Naive thymus-derived CD4-positive, alpha-beta T cell (primary cell): Measurements from ENCODE around the gene PAX3. TPM values are rescaled to one million over a fixed set of nuclear protein-coding genes. Genes with fewer than 3 reads are reported as not detected.
A peak's percentile ranks its signal among the peaks of the same experiment; 100 is the strongest.

Experiments used
- ATAC-seq: fragments of 150-1000 bp; cut with Tn5 transposase; 2 replicates; pipeline ENCODE4 v1.10.0; 2021; ENCODE audit warnings: mild to moderate bottlenecking, moderate library complexity
- CTCF ChIA-PET: fragments of 350-600 bp; sonication (Branson Sonifier 250); formaldehyde crosslinking; loops from one replicate; lab custom pipeline; 2021; ENCODE audit warnings: antibody characterized with exemption; lab: Charles Lee
- POLR2A ChIA-PET: fragments of 350-600 bp; sonication (Branson Sonifier 250); formaldehyde crosslinking; loops from one replicate; lab custom pipeline; 2021; ENCODE audit warnings: antibody characterized with exemption, inconsistent platforms; lab: Charles Lee
- DNase-seq, 9 donors: peaks; one replicate each; pipeline versions ENCODE4 v3.0.0 to v3.0.0-alpha.2; 2020 to 2022; ENCODE audit warnings: mixed read lengths in 1 of 9
- H3K27ac ChIP-seq: one replicate; pipeline ENCODE4 v1.7.0; 2013; ENCODE audit warnings: mild to moderate bottlenecking, low read depth, low read length, moderate library complexity
- H3K27me3 ChIP-seq, 2 donors: one replicate each; pipeline ENCODE4 v1.7.0; 2013; ENCODE audit warnings: low read length in 2 of 2, mild to moderate bottlenecking in 2 of 2, moderate library complexity in 2 of 2; ENCODE audit not compliant: control insufficient read depth in 2 of 2, insufficient read depth in 2 of 2
- H3K36me3 ChIP-seq, 3 experiments: 1 replicate in 2 of 3; 2 replicates in 1 of 3; pipeline ENCODE4 v1.7.0; 2013; ENCODE audit warnings: low read length in 3 of 3, mild to moderate bottlenecking in 3 of 3, moderate library complexity in 1 of 3; ENCODE audit not compliant: insufficient read depth in 3 of 3, control insufficient read depth in 2 of 3
- H3K4me1 ChIP-seq, 2 donors: one replicate each; pipeline ENCODE4 v1.7.0; 2013; ENCODE audit warnings: low read length in 2 of 2, mild to moderate bottlenecking in 2 of 2, moderate library complexity in 1 of 2; ENCODE audit not compliant: control insufficient read depth in 2 of 2, insufficient read depth in 2 of 2
- H3K4me3 ChIP-seq: 2 replicates; pipeline ENCODE4 v1.7.0; 2013; ENCODE audit warnings: mild to moderate bottlenecking, low read length
- H3K9me3 ChIP-seq, 3 experiments: 1 replicate in 2 of 3; 2 replicates in 1 of 3; pipeline ENCODE4 v1.7.0; 2013; ENCODE audit warnings: low read length in 3 of 3; ENCODE audit not compliant: control insufficient read depth in 2 of 3
- H3K27ac Mint-ChIP-seq, 9 donors: one replicate each; pipeline ENCODE4 v1.8.0; 2020 to 2022; ENCODE audit warnings: mixed read lengths in 9 of 9, mild to moderate bottlenecking in 8 of 9, moderate library complexity in 5 of 9, inconsistent platforms in 2 of 9
- H3K27me3 Mint-ChIP-seq, 5 donors: one replicate each; pipeline ENCODE4 v1.8.0; 2021 to 2022; ENCODE audit warnings: mixed read lengths in 5 of 5, mild to moderate bottlenecking in 1 of 5
- H3K36me3 Mint-ChIP-seq, 5 donors: one replicate each; pipeline ENCODE4 v1.8.0; 2020 to 2022; ENCODE audit warnings: mixed read lengths in 5 of 5, mild to moderate bottlenecking in 3 of 5, inconsistent platforms in 1 of 5
- H3K4me1 Mint-ChIP-seq, 7 donors: one replicate each; pipeline ENCODE4 v1.8.0; 2020 to 2022; ENCODE audit warnings: mixed read lengths in 7 of 7, mild to moderate bottlenecking in 3 of 7, inconsistent platforms in 1 of 7
- H3K4me3 Mint-ChIP-seq, 10 donors: one replicate each; pipeline ENCODE4 v1.8.0; 2020 to 2022; ENCODE audit warnings: mild to moderate bottlenecking in 10 of 10, mixed read lengths in 10 of 10, moderate library complexity in 6 of 10, inconsistent platforms in 2 of 10
- H3K9me3 Mint-ChIP-seq, 11 donors: one replicate each; pipeline ENCODE4 v1.8.0; 2020 to 2022; ENCODE audit warnings: mixed read lengths in 11 of 11, mild to moderate bottlenecking in 4 of 11, inconsistent platforms in 1 of 11, moderate library complexity in 1 of 11
- intact Hi-C, 2 donors: fragments of 100-400 bp; cut with micrococcal nuclease; formaldehyde crosslinking; loops; one replicate each; pipeline ENCODE4 v1.15.1; 2023
- polyA plus RNA-seq, 2 donors: library from polyadenylated mRNA; unstranded; fragments of 300-500 nt; fragmentation: Illumina TruSeq; gene quantifications; one replicate each; pipeline ENCODE4 v1.2.3, GENCODE V29; 2021
- total RNA-seq, 6 experiments: library from RNA in 5 of 6; stranded (reverse) in 5 of 6; gene quantifications; 1 replicate in 5 of 6; 2 replicates in 1 of 6; pipeline ENCODE4 v1.2.3 and lab custom pipeline; 2021 to 2026

The PAX3 gene
- total and polyA plus RNA-seq, 7 experiments from 2014 or later, result not detected

DNA sequence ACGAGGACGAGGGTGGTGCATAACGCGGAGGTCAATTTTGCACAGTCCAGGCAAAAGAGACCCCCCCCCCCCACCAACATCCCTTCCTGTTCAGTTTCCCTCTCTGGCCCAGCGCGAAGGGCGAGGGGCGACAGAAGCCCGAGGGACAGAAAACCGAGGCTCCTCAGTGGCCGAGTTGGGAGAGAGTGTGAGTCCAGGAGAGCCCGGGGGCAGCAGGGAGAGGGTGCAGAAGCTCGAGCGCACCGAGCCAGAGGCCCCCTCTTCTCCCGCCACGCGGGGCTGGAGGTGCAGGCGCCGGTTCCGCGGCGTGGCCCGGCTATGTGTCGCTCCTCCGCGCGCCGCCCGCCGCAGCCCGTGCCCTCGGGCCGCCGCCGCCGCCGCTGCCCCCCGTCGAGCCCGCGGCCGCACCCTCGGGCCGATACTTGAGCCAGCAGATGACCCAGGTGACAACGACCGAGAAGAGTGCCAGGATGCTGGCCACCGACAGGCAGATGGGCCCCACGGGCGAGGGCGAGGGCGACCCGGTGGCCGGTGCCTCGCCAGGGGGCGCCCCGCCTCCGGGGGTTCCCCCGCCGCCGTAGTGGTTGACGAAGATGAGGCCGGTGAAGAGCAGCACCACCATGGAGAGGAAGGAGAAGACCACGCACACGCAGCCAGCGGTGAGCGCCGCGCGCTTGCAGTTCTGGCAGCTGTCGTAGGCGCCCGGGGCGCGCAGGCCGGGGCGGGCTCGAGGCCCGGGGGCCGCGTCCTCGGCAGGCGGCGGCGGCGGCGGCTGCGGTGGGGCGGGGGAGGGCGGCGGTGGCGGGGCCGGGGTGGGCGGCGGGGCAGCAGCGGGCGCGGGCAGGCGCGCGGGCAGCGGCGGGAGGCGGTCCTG lies 20.2 kb upstream of the PAX3 start:
- POLR2A ChIA-PET, result no interaction called here
- Histone ChIP-seq H3K4me3 (peak overlapping the region; percentile 49), H3K4me1 (no peaks in the 10 kb centered on the region), H3K27ac (no peak overlapping the region), H3K9me3 (no peaks in the 10 kb centered on the region), H3K36me3 (no peaks in the 10 kb centered on the region), H3K27me3 (peaks cover 0 to 5% of the 10 kb centered on the region in 2 donors)
- H3K27ac Mint-ChIP-seq, result no peak overlapping the region
- H3K4me3 Mint-ChIP-seq, result peak overlapping the region in 9 of 10 donors; percentile 34 to 93 (median 76)
- CTCF ChIA-PET, result no interaction called here
- H3K4me1 Mint-ChIP-seq, result peaks cover 5 to 21% (median 14%) of the 10 kb centered on the region in 7 donors
- peak; percentile 64 for ATAC-seq
- H3K36me3 Mint-ChIP-seq, result no peaks in the 10 kb centered on the region
- DNase-seq, result peak in 1 of 9 donors; percentile 53
- peaks cover 58 to 72% (median 67%) of the 10 kb centered on the region in 5 donors for H3K27me3 Mint-ChIP-seq
- intact Hi-C loops, result loop anchor here (1.0 to 10.0 kb wide), 8 partner anchors 14 to 618 kb away; partner anchors contain the start of genes SGPP2 (in 2 of the 2) and FARSB (in 1 of the 2)
- H3K9me3 Mint-ChIP-seq, result peaks cover 0 to 6% (median 0%) of the 10 kb centered on the region in 11 donors

DNA sequence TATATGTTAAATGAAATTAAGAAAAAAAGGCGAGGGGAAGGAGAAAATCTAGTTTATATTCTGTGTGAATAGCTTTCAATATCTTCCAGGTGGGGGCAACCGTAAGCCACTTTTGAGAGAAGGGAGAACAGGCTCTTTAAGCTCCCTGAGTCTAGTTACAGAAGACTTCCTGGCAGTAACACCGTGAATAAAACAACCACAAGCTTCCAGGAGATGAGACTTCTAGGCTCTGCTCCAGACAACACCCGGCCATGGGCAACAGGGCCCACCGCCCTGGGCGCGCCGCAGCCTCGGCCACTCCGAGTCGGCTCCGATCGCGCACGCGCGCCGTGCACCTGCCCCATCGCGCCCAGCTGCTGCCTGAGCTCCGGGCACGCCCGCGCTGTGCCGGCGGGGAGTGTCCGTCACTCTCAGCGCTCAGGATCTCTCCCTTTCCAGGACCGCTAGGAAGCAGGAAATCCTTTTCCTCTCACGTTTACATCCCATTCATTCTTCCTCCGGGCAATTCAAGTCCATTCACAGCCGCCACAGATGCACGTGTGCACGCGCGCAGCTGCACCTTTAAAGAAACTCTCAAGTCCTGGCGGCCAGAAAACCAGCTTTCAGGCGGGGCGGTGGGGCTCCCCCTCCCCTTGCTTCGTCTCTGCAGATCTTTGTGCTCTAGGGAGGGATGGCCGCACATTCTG lies 19.4 kb upstream of the PAX3 start:
- peaks cover 0 to 5% of the 10 kb centered on the region in 2 donors for H3K27me3 ChIP-seq
- ChIA-PET CTCF (interaction anchor here (1.3 kb wide), 1 partner anchor 244 kb away, joined by 4 read pairs; no protein-coding TSS in a partner anchor), POLR2A (no interaction called here)
- no peak overlapping the region for H3K27ac ChIP-seq
- peaks cover 0 to 6% (median 0%) of the 10 kb centered on the region in 11 donors for H3K9me3 Mint-ChIP-seq
- peak overlapping the region; percentile 34 to 93 (median 76) for H3K4me3 Mint-ChIP-seq
- intact Hi-C loops, result loop anchor here (1.0 to 10.0 kb wide), 8 partner anchors 13 to 619 kb away; partner anchors contain the start of genes SGPP2 (in 2 of the 2) and FARSB (in 1 of the 2)
- H3K4me1 Mint-ChIP-seq, result peaks cover 5 to 21% (median 14%) of the 10 kb centered on the region in 7 donors
- H3K4me3 ChIP-seq, result peak overlapping the region; percentile 49
- no peaks in the 10 kb centered on the region for H3K4me1 ChIP-seq
- no peaks in the 10 kb centered on the region for H3K9me3 ChIP-seq
- DNase-seq, result peak in 1 of 9 donors; percentile 64
- peaks cover 66 to 76% (median 73%) of the 10 kb centered on the region in 5 donors for H3K27me3 Mint-ChIP-seq
- H3K36me3 ChIP-seq, result no peaks in the 10 kb centered on the region
- peak; percentile 59 for ATAC-seq
- peak overlapping the region in 1 of 9 donors; percentile 36 for H3K27ac Mint-ChIP-seq
- no peaks in the 10 kb centered on the region for H3K36me3 Mint-ChIP-seq

DNA sequence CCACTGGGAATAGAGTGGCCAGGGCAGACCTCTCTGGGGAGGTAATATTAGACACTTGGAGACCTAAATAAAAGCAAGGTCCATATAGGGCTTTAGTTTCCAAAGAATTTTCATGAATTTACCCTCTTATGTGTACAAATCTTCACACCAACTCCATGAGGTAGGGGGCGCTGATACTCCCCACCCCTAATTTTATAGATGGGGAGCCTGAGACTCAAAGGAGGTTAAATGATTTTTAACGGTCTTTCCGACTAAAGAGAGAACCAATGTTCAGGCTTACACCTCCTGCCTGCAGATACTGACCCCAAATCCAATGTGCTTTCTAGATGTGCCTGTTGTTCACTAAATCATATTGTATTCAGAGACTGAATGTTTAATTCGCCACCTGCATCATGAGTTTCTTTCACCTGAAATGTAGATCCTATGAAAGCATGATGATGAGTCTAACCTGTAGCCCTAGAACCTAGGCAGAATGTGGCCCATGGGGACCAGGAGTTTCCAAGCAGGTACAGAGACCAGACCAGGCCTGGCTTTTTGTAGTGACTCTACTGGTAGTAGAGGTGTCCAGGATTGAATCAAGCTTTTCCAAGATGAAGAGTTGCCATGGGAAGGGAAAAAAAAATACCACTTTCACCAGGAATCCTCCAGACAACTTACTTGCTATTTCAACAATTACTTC lies 16.8 kb upstream of the PAX3 start:
- Mint-ChIP-seq H3K4me1 (peaks cover 2 to 17% (median 10%) of the 10 kb centered on the region in 7 donors), H3K27ac (no peak overlapping the region), H3K4me3 (no peak overlapping the region), H3K36me3 (peaks cover 0 to 5% (median 0%) of the 10 kb centered on the region in 5 donors), H3K9me3 (peaks cover 0 to 9% (median 0%) of the 10 kb centered on the region in 11 donors), H3K27me3 (peaks cover 69 to 80% (median 78%) of the 10 kb centered on the region in 5 donors)
- ATAC-seq (no peak), DNase-seq (no peak)
- H3K36me3 ChIP-seq, result no peaks in the 10 kb centered on the region
- POLR2A ChIA-PET, result no interaction called here
- no peak overlapping the region for H3K4me3 ChIP-seq
- intact Hi-C loops, result loop anchor here (5.0 to 10.0 kb wide), 3 partner anchors 109 to 622 kb away; partner anchors contain the start of gene SGPP2 (in 1 of the 2)
- H3K4me1 ChIP-seq, result no peaks in the 10 kb centered on the region
- CTCF ChIA-PET, result no interaction called here
- no peaks in the 10 kb centered on the region for H3K9me3 ChIP-seq
- H3K27me3 ChIP-seq, result peaks cover 5 to 12% of the 10 kb centered on the region in 2 donors
- no peak overlapping the region for H3K27ac ChIP-seq

DNA sequence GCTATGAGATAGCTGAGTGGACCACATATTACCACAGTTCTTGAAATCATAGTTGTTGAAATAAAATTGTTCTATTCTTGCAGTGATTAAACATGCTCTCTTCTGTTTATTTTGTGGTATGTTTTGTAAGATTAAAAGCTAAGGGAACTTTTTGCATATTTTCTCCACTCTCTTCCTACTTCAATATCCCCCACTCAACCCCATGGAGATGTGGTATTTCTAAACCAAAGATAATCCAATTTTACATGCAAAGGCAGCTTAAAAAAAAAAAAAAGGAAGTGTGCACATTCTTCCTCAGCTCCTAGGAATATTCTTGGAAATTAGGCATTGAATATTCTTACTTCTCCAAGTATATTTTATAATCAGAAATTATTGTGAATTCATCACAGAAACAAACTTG lies 15.0 kb upstream of the PAX3 start:
- peaks cover 0 to 17% (median 3%) of the 10 kb centered on the region in 11 donors for H3K9me3 Mint-ChIP-seq
- H3K36me3 Mint-ChIP-seq, result peaks cover 0 to 9% (median 1%) of the 10 kb centered on the region in 5 donors
- intact Hi-C loops, result loop anchor here (1.0 to 10.0 kb wide), 3 partner anchors 13 to 111 kb away; partner anchors contain the start of gene SGPP2 (in 1 of the 2)
- peak overlapping the region in 1 of 9 donors; percentile 16 for H3K27ac Mint-ChIP-seq
- ATAC-seq (no peak), DNase-seq (no peak)
- Histone ChIP-seq H3K36me3 (no peaks in the 10 kb centered on the region), H3K27ac (no peak overlapping the region), H3K4me1 (no peaks in the 10 kb centered on the region), H3K9me3 (no peaks in the 10 kb centered on the region), H3K27me3 (peaks cover 5 to 17% of the 10 kb centered on the region in 2 donors), H3K4me3 (no peak overlapping the region)
- ChIA-PET POLR2A (no interaction called here), CTCF (no interaction called here)
- H3K4me3 Mint-ChIP-seq, result no peak overlapping the region
- peaks cover 0 to 15% (median 7%) of the 10 kb centered on the region in 7 donors for H3K4me1 Mint-ChIP-seq
- H3K27me3 Mint-ChIP-seq, result peaks cover 83 to 95% (median 90%) of the 10 kb centered on the region in 5 donors

DNA sequence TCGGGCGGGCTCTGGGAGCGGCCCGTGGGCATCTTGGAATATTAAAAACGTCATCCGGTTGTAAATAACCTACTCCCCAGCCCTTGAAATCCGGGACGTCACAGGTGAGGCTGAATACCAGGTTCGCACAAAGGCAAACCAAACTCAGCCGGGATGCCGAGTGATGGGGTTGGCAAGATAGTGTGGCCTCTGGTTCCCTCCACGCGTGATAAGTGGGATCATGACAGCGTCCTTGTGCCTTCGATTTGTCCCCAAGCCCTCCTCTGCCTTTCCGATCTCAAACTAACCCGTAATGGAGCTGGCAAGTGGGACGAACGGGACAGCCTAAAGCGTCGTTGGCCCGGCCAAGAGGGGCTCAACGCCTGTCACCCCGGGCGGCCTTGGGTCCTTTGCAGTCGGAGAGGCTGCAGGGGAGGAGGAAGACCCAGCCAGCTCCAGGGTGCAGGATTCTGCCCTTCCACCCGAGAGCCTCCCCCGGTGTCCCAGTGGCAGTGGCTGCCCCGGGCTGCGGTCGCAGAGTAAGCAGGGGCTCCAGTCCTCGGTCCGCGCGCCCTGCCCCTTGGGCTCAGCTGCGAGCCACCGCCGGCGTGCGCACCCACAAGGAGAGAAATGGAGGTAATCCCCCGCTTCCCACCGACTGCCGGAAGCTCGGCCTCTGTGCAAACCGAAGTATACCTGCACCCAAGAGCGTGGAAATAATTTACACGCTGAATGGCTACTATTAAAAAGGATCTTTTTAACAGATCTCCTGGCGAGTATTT lies 13.4 kb upstream of the PAX3 start:
- ChIA-PET CTCF (no interaction called here), POLR2A (no interaction called here)
- H3K4me3 Mint-ChIP-seq, result peak overlapping the region in 1 of 10 donors; percentile 29
- intact Hi-C loops, result loop anchor here (2.0 to 10.0 kb wide), 3 partner anchors 15 to 113 kb away; partner anchors contain the start of gene SGPP2 (in 1 of the 2)
- Histone ChIP-seq H3K27me3 (peaks cover 5 to 32% of the 10 kb centered on the region in 2 donors), H3K4me3 (no peak overlapping the region), H3K36me3 (no peaks in the 10 kb centered on the region), H3K4me1 (no peaks in the 10 kb centered on the region), H3K27ac (no peak overlapping the region), H3K9me3 (no peaks in the 10 kb centered on the region)
- peaks cover 92 to 99% (median 96%) of the 10 kb centered on the region in 5 donors for H3K27me3 Mint-ChIP-seq
- H3K27ac Mint-ChIP-seq, result peak overlapping the region in 1 of 9 donors; percentile 66
- H3K36me3 Mint-ChIP-seq, result peaks cover 0 to 9% (median 3%) of the 10 kb centered on the region in 5 donors
- DNase-seq (no peak), ATAC-seq (no peak)
- peaks cover 4 to 14% (median 6%) of the 10 kb centered on the region in 7 donors for H3K4me1 Mint-ChIP-seq
- peaks cover 0 to 22% (median 5%) of the 10 kb centered on the region in 11 donors for H3K9me3 Mint-ChIP-seq
